Measurements from ENCODE around the gene PDGFRA.

PDGFRA gene

DNA sequence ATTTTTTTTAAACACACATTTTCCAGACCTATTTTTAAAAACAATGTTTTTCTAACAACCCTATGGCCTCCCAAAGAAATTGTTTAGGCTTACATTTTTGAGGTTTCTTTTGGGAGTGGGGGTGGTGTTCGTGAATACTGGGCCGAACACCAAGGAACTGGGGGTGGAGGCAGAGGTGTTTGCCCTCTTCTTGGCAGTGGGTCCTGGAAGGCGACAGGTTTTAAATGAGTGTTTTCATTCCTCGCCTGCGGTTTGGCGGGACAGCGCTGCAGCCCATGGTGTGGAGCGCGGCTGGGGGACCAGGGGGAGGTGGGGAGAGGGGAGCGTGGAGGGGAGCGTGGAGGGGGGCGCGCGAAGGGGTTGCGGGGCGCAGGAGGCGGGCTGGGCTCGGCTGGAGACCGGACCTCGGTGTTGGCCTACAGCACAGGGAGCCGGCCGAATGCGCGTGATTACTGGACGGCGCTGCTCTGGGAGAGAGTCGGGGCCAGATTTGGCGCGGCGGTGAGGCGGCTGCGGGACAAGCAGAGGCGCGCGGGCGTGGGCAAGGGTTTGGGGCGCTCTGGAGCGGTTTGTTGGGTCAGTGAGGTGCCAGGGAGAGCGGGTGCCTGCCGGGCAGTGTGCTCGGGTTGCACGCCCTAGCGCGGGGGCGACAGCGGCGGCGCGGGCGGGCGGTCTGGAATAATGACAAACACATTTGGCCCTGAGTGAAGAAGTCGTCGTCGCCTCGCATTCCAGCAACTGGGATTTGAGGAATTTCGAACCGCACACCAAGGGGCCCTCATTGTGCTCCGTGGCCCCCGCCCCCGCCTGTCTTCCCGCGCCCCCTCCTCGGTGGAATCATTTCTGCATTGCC lies 764 bp downstream of the PDGFRA start:
- DNase-seq (ENCODE audit: low spot score) = peak; percentile 33
- in situ Hi-C loops (cut with MboI; ENCODE audit: low sequenced_read_pairs, unreplicated experiment) = loop anchor here (10.0 kb wide), 2 partner anchors 305 to 1035 kb away; no protein-coding TSS in a partner anchor
- TF ChIP-seq CTCF (IDR thresholded peaks at IDR 0.05; ENCODE audit: borderline replicate concordance, control extremely low read depth, extremely low read depth, insufficient read depth, missing control alignments) = no peak

GRCh38 chr4:54230484-54231418 lies 1.7 kb downstream of the PDGFRA start:
- no peak for TF ChIP-seq CTCF (IDR thresholded peaks at IDR 0.05; ENCODE audit: borderline replicate concordance, control extremely low read depth, extremely low read depth, insufficient read depth, missing control alignments)
- DNase-seq (ENCODE audit: low spot score) = peak; percentile 38
- in situ Hi-C loops (cut with MboI; ENCODE audit: low sequenced_read_pairs, unreplicated experiment) = no loop called here

DNA sequence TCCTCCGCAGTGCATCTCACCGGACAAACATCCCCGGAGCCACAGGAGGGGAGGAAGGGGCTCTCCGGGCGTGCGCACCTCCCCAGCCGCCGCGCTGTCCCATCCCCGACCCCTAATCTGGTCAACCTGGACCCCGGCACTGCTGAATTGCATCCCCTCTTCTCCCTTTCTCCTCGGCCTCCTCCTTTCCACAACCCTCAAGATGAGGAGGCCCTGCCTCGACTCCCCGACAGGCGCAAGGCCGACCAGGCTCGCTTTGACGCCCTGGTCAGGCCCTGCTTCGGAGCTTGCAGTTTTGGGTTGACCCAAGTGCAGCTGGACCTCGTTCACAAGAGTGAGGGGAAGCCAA lies 2.3 kb downstream of the PDGFRA start:
- no peak for TF ChIP-seq CTCF (IDR thresholded peaks at IDR 0.05; ENCODE audit: borderline replicate concordance, control extremely low read depth, extremely low read depth, insufficient read depth, missing control alignments)
- in situ Hi-C loops (cut with MboI; ENCODE audit: low sequenced_read_pairs, unreplicated experiment) = no loop called here
- no peak for DNase-seq (ENCODE audit: low spot score)

- peak; percentile 35 for DNase-seq (ENCODE audit: low spot score)
- in situ Hi-C loops (cut with MboI; ENCODE audit: low sequenced_read_pairs, unreplicated experiment) = no loop called here
- no peak for TF ChIP-seq CTCF (IDR thresholded peaks at IDR 0.05; ENCODE audit: borderline replicate concordance, control extremely low read depth, extremely low read depth, insufficient read depth, missing control alignments)
These were observed 2.9 kb downstream of the PDGFRA start for GRCh38 chr4:54231768-54232688.

DNA sequence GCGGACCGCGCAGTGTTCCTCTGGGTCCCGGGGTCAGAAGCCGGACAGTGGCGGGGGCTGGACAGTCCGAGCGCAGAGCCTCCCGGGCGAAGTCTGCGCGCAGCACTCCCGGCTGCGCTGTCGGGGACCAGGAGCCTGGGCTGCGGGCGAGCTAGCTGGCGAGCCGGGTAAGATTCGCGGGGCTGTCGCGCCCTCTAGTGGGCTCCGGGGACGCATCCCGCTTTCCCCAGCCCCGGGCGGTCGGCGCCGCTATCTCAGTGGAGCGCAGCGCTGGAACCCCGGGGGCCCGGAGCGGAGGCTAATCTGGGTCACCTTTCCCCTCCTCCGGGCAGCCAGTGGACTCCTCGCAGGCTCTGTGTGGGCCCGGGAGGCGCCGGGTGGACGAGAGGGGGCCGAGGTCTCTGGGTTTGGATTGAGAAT lies 4.2 kb downstream of the PDGFRA start:
- TF ChIP-seq CTCF (IDR thresholded peaks at IDR 0.05; ENCODE audit: borderline replicate concordance, control extremely low read depth, extremely low read depth, insufficient read depth, missing control alignments) = peak; percentile 86
- in situ Hi-C loops (cut with MboI; ENCODE audit: low sequenced_read_pairs, unreplicated experiment) = no loop called here
- DNase-seq (ENCODE audit: low spot score) = peak; percentile 90
